Muscle of arm (tissue), 12 donors: ENCODE measurements around the gene CRHR2. TPM values are rescaled to one million over a fixed set of nuclear protein-coding genes. Genes with fewer than 3 reads are reported as not detected.

Experiments
- DNase-seq: peaks from one replicate; pipeline ENCODE4 v3.0.0-alpha.2; 2013
- polyA plus RNA-seq, 12 donors: library from polyadenylated mRNA; unstranded; fragments of 120-200 nt; gene quantifications; one replicate each; pipeline ENCODE4 v1.2.1, GENCODE V29; 2013; ENCODE audit not compliant: insufficient read length in 12 of 12

Gene CRHR2
- polyA plus RNA-seq, 12 donors, result 0.97 to 8.0 (median 3.3) TPM; not detected in 1

DNA sequence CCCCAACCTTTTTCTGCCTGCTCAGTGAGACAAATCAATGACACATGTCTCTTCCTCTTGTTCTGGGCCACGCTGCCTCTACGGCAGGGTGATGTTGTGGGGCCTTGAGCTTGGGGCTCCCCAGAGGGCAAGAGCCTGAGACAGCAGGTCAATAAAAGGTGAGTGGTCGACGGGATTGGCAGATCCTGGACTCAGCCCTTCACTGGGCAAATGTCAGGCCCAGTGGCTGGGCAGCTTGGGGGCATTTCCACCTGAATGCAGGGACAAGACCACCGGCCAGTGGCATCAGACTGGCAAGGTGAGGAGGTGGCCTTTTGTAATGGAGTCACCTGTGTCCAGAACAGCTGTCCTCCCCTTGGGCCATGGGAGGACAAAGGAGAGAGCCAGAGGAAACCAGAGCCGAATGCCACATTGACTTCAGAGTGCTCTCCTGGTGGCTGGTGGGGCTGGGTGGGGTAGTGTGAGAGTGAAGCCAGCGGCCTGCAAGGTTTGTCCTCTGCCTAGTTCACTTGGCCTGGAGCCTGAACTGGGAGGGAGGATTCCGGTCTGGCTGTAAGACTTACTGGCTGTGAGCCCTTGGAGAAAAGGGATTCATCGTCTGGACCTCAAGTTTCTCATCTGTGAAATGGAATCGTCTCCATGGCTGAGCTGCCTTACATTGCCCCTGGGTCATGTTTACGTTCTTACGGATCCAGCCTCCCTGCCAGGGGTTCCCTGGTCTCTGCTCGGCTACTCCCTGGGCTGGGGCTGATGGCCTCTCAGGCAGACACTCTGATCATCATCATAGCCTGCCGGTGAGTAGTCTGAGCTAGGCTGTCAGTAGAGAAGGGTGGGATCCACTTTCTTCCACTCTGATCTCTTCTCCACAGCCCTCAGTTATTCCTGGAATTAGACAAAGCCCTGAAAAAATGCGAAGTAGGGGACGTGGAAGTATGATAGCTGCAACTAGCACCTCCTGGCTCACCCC is 25.4 kb upstream of the CRHR2 start:
- DNase-seq, result peak; percentile 13

DNA sequence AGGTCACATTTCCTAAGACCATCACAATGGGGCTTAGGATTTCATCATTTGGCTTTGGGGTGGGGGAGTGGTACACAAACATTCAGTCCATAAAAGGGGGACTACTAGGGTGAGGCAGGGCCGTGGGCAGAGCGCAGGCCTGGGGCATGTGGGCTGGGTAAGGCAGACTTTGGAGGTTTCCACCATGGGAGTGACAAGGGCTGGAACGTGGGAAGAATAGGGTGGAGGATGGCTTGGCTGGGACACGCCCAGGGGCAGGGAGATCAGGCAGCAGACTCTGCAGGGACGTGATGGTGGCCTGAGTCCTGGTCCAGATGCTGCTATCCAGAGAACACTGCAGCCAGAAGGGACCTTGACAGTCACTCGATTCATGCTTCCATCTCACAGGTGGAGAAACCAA is 24.7 kb upstream of the CRHR2 start:
- DNase-seq, result no peak

DNA sequence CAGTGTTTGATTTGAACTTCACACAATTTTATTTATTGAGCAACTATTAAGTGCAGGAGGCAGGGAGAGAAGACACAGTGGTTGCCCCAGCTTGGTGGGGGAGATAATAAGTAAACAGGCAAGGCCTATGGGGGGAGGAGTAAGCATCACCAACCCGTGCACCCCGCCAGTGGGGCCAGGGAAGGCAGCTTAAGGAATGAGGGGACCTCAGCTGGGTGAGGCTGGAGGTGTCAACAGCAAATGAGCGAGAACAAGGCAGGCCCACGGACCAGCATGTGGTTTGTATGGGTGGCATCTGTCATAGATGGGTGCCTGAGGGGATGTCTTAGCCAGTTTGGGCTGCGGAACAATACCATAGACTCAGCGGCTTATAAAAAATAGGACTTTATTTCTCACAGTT is 24.1 kb upstream of the CRHR2 start:
- DNase-seq, result no peak

DNA sequence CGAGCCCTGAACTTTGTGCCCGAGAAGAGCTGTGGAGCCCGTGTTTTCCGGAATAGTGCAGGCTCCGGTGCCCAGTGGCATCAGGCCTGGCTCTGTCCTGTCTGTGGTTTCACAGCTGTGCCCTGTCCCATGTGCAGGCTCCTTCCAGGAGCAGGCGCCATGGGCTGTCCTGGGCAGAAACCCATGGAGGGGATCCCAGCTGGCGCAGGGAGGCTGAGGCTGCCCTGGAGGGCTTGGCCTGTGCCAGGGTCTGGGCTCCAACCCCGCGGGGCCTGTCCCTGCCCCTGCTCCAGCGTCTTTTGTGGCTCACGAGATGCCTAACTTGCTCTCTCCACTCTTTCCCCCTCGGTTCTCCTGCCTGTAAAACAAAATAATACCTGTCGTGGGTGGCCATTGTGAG is 23.3 kb upstream of the CRHR2 start:
- no peak for DNase-seq

DNA sequence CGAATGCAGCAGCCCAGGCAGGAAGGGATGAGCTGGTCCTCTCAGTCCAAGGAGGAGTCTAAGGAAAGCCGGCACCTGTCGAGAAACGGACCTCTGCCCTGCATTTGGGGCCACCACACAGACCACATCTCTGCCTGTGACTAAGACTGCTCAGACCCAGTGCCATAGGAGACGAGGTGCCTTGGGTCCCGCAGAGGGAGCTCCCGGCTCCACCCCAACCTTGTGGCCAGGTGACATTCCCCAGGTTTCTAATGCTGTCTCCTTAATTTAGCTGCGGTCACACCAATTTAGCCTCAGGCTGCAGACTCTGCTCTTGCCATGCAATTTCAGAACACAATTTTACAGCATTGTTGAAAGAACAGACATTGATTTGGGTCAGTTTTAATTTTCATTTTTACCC is 22.8 kb upstream of the CRHR2 start:
- DNase-seq, result no peak

DNA sequence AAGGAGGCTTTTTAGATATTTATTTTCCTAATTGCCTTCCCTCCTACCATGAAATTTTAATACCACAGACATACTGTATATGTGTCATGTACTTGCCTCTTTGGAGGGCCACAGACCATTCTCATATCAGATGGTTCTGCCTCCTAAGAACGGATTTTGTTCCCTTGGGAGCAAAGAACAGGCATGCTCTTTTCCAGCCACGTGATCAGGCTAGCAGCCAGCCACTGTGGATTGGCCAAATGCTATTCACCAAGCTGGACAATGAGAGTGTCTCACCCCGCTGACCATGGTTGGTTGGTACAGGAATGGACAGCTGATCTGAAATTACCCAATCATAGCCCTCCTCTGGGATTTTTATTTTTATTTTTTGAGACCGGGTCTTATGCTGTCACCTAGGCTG is 21.5 kb upstream of the CRHR2 start:
- no peak for DNase-seq

DNA sequence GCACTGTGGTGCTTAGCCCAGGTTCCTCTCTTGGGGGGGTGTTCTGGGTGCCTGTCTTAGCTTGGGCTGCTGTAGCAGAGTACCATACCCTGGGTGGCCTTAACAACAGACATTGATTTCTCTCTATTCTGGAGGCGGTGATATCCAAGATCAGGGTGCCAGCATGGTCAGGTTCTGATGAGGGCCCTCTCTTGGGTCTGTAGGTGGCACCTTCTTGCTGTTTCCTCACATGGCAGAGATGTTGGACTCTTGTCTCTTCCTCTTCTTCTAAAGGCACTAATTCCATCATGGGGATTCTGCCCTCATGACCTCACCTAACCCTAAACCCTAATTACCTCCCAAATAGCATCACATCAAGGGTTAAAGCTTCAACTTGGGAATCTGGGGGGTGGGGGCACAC is 19.9 kb upstream of the CRHR2 start:
- no peak for DNase-seq

DNA sequence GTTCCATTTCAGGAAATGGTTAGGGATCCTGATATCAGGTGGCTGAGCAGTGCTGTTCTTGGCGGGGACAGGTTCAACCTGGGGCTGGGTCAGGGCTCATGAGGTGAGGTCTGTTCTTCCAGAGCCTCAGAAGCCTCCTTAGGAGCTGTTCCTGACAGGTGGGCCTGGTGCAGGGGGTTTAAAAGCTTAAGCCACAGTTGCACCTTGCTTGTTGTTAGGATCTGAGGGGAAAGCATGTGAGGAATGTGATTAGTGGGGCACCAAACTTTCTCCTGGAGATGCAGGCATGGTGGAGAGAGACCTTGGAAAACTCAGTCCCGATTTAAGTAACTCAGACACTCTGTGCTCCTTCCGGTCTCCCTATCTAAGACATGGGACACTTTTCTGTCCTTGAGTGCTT is 18.7 kb upstream of the CRHR2 start:
- no peak for DNase-seq

DNA sequence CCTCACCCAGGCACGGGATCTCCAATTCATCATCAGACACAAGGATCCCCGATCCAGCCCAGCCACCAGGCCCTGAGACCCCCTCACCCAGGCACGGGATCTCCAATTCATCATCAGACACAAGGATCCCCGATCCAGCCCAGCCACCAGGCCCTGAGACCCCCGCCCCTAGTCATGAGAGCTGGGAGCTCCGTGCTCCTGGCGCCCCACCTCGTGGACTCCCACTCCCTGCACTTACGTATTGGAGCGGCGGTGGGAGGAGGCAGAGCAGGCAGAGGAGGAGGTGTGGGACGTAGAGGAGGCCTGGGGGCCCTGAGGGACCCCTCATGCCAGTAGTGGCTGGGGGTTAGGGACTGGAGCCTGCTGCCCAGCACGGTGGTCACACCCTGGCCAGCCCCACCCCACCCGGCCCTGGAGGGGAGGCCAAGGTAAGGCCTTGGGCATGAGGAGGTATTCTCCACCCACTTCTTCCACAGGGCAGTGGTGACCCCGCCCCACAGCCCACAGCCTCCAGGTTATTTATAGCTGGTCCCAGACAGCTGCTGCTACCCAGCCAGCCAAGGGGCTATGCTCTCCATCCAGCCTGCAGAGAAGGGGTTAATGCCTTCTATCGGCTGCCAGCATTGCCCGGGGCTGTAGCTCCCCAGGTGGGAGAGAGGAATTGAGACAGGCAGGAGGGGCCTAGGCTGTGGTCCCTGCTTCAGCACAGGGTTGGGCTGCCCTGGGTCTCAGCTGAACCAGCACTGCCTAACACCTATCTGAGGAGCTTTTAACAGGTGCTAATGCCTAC is 17.6 kb upstream of the CRHR2 start:
- DNase-seq, result no peak

DNA sequence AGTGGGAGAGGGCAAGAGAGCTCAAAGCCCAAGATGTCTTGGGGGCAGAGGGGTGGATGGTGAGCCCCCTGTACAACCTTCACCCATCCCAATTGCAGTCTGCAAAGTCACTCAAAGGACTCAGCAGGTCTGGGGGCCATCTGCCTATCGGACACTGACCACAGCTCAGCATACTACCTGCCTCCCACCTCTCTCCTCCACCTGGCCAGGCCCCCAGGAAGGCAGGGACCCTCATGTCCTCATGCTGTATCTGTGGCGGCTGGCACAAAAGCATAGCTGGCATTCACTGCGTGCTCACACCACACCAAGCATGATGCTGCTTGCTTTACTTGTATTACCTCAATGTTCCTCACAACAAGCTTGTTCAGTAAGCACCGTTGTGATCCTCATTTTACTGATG is 16.2 kb upstream of the CRHR2 start:
- no peak for DNase-seq

DNA sequence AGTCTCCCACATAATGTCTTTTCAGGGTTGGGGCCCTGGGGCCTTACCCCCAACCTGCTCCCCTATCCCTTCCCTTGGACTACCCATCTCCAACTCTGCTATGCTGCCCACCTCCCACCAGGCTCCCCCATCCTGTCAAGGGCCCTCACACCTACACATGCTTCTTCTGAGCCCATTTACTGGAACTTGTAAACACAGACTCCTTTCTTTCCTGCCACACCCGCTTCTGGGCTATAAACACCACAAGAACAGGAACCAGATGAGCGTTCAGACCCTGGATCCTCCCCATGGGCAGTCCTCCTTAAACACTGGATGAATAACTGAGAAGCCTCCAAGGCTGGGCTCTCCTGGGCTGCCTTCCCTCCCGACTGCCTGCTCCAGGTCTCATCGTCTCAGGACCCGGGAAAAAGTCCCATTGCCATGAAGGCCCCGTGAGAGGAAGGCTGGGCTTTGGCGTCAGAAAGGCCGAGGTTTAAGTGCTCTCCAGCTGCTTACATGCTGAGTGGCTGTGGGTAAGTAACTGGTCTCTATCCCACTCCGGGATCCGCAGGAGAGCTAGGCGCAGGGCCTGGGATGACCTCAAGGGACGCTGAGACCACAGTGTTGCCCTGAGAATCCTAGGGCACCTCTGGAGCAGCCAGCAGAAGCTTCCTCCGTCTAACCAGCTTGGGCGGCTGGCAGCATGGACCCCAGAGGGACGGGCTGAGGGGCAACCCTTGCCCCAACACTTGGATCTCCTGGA is 15.6 kb upstream of the CRHR2 start:
- no peak for DNase-seq

DNA sequence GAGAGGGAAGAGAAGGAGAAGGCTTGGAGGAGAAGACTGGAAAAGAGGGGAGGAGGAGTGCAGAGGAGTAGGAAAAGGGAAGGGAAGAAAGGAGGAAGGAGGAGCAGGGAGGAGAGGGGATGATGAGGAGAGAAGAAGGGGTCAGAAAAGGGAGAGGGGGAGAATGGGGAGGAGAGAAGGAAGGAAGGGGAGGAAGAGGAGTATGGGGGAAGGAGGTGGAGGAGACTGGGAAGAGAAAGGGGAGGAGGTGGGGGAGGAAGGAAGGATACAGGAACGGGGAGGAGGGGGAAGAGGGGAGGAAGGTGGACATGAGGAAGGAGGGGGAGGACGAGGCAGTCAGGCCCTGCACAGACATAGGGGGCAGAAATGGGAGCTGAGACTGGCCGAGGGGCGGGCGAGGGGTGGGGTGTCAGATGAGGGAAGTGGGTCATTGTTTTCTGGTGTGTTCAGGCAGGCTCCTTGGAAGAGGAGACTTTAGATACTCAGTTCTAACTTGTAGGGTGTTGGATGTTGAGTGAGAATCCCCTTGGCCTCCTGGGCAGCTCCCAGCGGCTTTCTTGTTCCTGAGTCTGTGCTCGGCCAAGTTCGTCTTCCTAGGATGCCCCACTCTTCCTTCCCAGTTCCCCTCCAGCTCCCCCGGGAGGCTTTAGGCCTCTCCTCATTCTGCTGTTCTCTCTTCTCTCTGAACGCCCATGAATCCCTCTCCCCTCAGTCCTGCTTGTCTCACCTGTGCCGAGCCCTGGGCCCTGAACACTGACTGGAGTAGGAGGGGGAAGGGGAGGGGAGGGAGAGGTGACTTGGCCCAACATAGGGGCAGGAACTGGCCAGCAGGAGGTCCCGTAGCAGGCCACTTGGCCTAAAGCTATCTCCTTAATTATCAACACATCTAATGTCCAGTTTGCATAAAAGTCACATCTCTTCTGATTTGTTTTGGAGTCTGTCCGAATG is 12.8 kb upstream of the CRHR2 start:
- DNase-seq, result no peak

DNA sequence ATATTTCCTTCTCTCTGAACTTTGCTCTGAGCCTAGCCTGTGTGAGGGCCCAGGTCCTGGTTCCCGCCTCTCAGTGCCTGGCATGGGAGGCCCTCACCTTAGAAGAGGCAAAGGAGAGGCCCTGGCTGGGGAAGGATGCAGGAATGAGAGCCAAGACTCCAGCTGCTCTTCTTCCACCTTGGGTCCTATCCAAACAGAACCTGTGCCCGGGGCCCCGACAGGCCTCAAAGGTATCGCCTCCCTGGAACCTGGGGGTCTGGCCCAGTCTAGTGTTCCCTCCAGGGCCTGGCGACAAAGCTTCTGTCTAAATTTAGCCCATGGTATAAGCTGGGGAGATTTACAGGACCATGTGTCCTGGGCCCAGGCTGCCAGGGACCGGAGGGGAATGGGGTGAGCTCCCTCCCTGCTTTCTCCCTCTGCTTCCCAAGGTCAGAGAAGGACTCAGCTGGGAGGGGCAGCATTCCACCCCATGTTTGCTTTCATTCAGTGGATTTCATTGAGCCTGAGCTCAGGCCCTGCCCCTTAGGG is 12.0 kb upstream of the CRHR2 start:
- DNase-seq, result peak; percentile 9

DNA sequence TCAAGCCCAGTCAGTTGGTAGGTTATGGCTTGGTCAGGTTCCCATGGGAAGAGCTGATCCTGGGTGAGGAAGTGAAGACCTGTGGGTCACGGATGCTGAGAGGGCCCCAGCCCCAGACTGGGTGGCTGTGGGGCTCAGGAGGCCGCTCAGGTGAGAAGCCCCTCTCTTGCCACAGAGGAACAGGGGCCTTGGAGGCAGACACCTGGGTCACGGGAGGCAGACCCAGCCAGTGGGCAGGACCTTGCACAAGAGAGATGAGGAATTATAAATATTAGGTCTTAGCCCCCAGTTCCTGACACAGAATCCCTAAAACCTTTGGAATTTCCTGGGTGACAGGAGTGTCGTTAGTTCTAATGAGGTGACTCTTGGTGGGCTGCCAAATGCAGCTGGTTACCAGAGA is 10.6 kb upstream of the CRHR2 start:
- no peak for DNase-seq

DNA sequence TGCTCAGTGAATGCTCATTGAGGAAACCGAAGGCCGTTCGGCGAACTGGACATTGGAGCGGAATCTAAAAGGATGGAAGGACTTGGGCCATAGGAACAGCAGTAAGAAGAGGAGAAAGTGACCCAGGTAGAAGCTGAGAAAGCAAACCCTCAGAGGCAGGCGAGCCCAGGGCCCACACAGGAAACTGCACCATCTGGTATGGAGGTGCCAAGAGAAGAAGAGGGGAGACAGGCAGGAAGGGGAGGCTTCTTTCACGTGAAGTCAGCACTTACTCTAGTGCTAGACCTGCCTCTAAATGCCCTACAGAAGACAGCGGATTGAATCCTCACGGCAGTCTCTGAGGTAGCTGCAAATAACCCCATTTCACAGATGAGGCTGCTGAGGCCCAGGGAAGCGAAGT is 10.2 kb upstream of the CRHR2 start:
- no peak for DNase-seq

DNA sequence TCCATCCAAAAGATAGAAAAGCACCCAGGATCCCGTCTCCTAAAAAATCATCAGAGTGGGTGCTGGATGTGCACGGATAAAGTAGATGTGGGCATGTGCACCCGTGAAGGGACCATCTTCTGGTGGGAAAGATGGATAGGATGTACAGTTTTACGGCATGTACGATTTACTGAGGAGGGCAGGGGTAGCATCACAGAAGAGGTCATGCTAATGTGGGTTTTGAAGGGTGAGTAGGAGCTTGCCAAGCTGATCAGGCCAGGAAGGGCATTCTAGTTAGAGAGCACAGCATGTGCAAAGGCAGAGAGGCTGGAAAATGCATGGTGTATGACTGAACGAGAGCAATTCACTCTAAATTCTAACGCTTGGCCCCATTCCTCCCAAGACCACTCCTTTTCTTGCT is 7.8 kb upstream of the CRHR2 start:
- no peak for DNase-seq

DNA sequence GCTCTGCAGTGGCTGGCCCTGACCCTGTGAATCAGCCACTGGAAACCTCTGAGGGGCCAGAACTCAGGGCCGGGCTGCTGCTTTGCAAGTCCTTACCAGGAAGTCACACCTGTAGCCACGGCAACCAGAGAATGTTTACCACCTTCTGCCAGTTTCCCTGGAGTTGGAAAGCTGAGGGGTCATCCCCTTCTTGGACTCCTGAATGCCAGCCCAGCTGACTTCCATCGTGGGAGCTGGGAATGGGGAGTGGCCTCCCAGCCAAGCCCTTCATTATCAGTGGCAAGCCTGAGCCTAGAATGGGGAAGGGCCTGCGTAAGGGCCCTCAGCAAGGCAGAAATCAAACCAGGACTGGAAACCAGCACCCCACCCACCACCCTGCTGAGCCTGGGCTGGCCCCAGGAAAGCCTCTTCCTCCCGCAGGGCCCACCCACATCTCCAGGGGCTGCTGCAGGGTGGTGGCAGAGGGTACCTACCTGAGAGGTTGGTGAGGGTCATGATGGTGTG is 6.5 kb upstream of the CRHR2 start:
- DNase-seq, result no peak

DNA sequence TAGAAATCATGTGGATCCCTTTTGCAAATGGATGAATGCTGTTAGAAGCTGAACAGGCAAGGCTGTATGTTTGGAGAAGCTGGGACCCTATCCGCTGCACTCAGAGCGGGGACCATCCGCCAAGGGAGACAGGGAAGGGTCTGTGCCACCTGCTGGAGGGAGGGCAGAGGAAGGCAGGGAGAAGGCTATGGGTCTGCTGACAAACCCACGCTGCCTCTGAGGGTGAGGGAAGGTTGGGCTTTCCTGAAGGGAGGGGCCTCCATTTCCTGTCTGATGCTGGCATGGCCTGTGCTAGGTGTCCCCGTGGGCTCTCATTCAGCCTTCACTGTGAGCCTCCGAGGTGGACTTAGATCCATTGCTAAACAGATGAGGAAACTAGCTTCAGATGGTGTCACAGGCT is 5.3 kb upstream of the CRHR2 start:
- no peak for DNase-seq

DNA sequence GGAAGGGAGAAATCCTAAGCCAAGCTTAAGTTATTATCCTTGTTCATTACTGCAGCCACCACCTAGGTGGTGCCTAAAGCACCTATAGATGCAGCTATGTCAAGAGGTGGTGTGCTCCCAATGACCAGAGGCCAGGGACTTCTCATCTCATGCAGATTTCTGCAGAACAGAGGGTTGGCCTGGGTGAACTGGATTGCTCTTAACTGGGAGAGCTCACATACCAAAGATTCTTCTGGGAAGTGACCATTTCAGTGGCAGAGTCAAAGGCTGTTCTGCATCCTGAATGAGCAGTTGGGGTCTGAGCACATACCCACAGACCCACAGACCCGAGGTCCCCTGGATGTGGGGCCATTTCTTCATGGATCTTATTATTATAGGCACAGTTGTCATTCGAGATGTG is 2.1 kb upstream of the CRHR2 start:
- DNase-seq, result no peak

DNA sequence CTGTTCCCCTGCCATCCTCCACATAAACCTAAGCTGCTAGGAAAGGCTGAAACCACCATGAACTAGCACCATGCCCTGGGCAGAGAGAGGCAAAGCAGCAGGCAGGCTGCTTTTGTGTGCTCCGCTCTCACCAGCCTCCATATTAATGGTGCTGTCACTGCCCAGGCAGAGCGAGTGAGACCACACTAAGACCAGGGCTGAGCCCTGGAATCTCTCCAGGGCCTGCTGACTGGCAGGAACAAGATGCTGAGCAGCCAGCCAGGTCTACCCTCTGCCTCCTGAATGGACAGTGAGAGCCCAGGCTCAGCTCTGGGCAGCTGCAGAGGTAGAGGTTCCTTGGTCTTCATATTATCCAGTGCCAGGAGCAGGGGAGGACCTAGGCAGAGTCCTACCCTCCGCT is 1.6 kb upstream of the CRHR2 start:
- DNase-seq, result peak; percentile 11

DNA sequence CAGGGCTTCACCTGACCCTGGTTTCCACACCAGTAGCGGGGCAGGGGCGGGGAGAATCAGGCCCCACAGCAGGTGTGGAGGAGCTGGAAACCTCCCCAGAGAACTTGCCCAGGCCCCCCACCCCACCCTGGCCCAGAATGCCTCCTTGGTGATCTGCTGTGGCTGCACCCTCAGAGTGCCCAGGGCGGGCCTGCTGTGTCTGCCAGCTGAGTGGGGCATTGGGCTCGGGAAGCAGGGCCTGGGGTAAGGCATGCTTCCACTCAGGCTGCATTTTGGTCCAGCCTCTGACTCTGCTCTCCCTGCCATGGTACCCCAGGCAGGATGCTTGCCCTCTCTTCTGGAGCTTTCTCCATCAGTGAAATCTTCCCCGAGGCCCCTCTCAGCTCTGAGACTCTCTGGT is 1.1 kb upstream of the CRHR2 start:
- no peak for DNase-seq
